GM12865 (cell line): ENCODE measurements around the gene PARP2.
"Not testable (repeated sequence)": the region's sequence is repeated elsewhere in the genome, so short reads cannot be mapped to it uniquely, and the experiment has no call there.

Experiments
- DNase-seq: peaks from one replicate; pipeline ENCODE4 v3.0.0; 2010; ENCODE audit warnings: low read depth
- H3K4me3 ChIP-seq: 2 replicates; pipeline ENCODE4 v1.5.1; 2011; ENCODE audit warnings: mild to moderate bottlenecking, low read depth, low read length, control low read depth
- TF ChIP-seq, protein P1 (sequence below): IDR thresholded peaks from 2 replicates; pipeline ENCODE4 v1.5.1; 2011; ENCODE audit warnings: low read length, control low read depth, low read depth, inconsistent platforms; ENCODE audit not compliant: insufficient read depth; ENCODE audit errors: missing control alignments

PARP2 gene

DNA sequence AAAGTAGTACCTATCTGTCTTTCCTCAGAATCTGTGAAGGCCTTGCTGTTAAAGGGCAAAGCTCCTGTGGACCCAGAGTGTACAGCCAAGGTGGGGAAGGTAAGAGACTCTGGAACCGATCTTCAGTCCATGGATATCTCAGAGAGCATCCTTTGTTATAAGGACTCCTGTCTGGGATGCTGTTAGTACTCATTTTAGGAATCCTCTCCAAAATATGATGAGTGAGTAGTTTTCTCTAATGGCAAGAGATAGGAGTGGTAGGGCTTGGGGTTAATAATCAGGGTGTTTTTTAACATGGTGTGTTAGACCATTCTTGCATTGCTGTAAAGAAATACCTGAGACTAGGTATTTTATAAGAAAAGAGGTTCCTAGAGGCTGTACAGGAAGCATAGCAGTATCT is 1.9 kb downstream of the PARP2 start:
- no peak overlapping the region for H3K4me3 ChIP-seq
- DNase-seq = no peak
- TF ChIP-seq, protein P1, sequence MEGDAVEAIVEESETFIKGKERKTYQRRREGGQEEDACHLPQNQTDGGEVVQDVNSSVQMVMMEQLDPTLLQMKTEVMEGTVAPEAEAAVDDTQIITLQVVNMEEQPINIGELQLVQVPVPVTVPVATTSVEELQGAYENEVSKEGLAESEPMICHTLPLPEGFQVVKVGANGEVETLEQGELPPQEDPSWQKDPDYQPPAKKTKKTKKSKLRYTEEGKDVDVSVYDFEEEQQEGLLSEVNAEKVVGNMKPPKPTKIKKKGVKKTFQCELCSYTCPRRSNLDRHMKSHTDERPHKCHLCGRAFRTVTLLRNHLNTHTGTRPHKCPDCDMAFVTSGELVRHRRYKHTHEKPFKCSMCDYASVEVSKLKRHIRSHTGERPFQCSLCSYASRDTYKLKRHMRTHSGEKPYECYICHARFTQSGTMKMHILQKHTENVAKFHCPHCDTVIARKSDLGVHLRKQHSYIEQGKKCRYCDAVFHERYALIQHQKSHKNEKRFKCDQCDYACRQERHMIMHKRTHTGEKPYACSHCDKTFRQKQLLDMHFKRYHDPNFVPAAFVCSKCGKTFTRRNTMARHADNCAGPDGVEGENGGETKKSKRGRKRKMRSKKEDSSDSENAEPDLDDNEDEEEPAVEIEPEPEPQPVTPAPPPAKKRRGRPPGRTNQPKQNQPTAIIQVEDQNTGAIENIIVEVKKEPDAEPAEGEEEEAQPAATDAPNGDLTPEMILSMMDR = no peak

DNA sequence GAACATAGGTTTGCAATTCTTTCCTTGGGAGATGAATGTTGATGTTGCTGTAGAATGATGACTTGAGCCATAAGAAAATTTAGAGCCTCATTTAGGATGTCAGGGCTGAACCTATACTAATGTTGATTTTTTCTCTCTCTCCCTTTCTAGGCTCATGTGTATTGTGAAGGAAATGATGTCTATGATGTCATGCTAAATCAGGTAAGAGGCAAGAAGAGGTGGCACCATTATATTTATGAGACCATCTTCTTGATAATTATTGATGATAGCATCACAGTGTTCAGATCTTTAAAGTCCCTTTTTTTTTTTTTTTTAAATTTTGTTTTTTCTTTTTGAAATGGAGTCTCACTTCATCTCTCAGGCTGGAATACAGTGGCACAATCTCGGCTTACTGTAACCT is 3.3 kb downstream of the PARP2 start:
- H3K4me3 ChIP-seq = no peak overlapping the region
- TF ChIP-seq, protein P1 = no peak
- no peak for DNase-seq

DNA sequence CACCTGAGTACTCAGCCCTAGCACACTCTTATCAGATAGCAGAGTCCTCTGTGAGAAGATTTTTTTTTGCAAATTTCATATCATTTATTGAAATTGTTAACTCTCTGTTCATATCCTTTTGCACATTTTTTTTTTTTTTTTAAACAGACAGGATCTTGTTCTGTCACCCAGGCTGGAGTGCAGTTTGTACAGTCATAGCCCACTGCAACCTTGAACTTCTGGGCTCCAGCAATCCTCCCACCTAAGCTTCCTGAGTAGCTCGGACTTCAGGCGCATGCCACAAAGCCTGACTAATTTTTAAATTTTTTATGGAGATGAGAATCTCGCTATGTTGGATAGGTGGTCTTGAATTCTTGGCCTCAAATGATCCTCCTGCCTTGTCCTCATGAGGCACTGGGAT is 4.3 kb downstream of the PARP2 start:
- TF ChIP-seq, protein P1 = no peak
- H3K4me3 ChIP-seq = no peak overlapping the region
- DNase-seq = no peak

DNA sequence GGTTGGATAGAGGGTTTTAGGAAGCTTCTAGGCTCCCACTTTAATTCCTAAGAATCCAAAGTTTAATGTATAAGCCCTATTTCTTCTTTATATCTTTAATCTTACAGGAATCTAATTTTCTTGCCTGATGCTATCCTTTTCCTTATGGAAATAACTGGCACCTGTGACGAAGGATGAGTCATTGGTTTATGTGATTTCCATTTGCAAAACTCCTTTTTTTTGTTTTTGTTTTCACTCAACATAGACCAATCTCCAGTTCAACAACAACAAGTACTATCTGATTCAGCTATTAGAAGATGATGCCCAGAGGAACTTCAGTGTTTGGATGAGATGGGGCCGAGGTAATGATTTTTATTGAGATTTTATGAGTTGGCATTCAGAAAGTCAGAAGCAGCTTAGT is 6.8 kb downstream of the PARP2 start:
- no peak for DNase-seq
- H3K4me3 ChIP-seq = no peak overlapping the region
- TF ChIP-seq, protein P1 = no peak

DNA sequence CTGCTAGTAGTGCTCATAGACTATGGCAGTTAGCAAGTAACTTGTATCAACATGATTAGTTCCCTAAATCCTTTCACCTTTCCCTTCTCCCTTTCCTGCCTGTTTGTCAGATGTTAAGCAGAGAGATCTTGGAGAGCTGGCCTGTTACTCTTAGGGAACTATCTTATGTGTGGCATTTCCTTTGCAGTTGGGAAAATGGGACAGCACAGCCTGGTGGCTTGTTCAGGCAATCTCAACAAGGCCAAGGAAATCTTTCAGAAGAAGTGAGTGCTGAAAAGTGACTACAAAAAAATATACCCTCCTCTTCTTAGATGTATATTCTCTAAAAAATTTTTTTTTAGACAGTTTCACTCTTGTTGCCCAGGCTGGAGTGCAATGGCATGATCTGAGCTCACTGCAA is 7.4 kb downstream of the PARP2 start:
- no peak for DNase-seq
- no peak overlapping the region for H3K4me3 ChIP-seq
- TF ChIP-seq, protein P1 = peak; percentile 7

DNA sequence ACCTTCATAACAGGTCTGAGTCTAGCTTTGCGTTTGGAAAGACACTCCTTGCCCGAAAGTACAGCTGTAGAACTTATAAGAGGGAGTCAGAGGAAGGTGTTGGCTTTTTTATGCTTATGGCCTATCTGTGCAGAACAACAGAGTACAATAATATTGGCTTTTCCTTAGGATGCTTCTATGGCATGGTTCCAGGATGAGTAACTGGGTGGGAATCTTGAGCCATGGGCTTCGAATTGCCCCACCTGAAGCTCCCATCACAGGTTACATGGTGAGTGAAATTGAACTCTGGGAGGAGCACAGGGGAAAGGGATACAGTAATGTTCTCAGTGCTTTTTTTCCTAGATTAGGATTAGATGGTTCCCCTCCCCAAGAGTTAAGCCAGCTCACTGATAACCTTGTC is 13.0 kb downstream of the PARP2 start:
- TF ChIP-seq, protein P1 = no peak
- DNase-seq = no peak
- no peak overlapping the region for H3K4me3 ChIP-seq

DNA sequence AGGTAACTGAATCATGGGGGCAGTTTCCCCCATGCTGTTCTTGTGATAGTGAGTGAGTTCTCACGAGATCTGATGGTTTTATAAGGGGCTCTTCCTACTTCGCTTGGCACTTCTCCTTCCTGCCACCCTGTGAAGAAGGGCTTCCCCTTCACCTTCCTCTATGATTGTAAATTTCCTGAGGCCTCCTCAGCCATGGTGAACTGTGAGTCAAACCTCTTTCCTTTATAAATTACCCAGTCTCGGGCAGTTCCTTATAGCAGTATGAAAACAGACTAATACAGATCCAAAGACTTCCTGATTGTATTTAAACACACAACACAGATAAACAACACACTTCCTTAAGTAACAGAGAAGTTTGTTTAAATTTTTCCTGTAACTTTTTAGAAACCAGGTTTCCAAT is 15.0 kb downstream of the PARP2 start:
- DNase-seq, H3K4me3 ChIP-seq: not testable (repeated sequence)

DNA sequence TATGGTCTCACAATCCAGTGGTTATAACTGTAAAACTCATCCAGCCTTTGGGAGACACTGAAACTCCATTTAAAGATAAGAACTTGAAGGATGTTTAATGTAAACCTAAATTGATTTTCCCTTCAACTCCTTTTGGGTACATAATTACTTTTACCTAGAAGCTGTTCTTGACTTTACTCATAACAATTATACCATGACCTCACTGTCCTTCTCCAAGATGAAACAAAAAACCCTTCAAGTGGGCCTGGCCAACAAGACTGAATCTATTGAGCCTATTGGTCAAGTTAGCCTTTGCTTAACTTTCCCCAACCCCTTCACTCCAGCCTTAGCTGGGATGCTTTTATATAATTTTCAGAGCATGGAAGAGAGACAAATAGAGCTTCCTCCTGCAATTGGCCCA is 22.5 kb downstream of the PARP2 start:
- no peak overlapping the region for H3K4me3 ChIP-seq
- TF ChIP-seq, protein P1 = no peak
- no peak for DNase-seq
